Lung (tissue), 12 donors: Measurements from ENCODE around the gene CYTH1. TPM values are rescaled to one million over a fixed set of nuclear protein-coding genes. Genes with fewer than 3 reads are reported as not detected.
A peak's percentile ranks its signal among the peaks of the same experiment; 100 is the strongest.

Experiments
- ATAC-seq: fragments of 200-7000 bp; cut with Tn5 transposase; one replicate; pipeline ENCODE4 v1.9.1; 2020; ENCODE audit warnings: moderate number of reproducible peaks; ENCODE audit not compliant: insufficient read depth, low FRiP score
- DNase-seq, 3 donors: peaks; one replicate each; pipeline ENCODE4 v3.0.0-alpha.2; 2013 to 2017
- H3K27ac ChIP-seq, 2 donors: one replicate each; pipeline ENCODE4 v1.5.1; 2013; ENCODE audit warnings: mild to moderate bottlenecking in 2 of 2, moderate library complexity in 2 of 2, control low read depth in 1 of 2, inconsistent platforms in 1 of 2, low read depth in 1 of 2, low read length in 1 of 2
- H3K27me3 ChIP-seq, 3 donors: one replicate each; pipeline ENCODE4 v1.5.1; 2013; ENCODE audit warnings: low read length in 2 of 3; ENCODE audit not compliant: control insufficient read depth in 3 of 3, insufficient read depth in 3 of 3
- H3K36me3 ChIP-seq, 4 donors: one replicate each; pipeline ENCODE4 v1.5.1; 2013; ENCODE audit warnings: low read length in 4 of 4, mild to moderate bottlenecking in 1 of 4, moderate library complexity in 1 of 4; ENCODE audit not compliant: control insufficient read depth in 4 of 4, insufficient read depth in 4 of 4
- H3K4me1 ChIP-seq, 5 donors: one replicate each; pipeline ENCODE4 v1.5.1; 2013; ENCODE audit warnings: low read length in 5 of 5, mild to moderate bottlenecking in 2 of 5, moderate library complexity in 1 of 5; ENCODE audit not compliant: control insufficient read depth in 5 of 5, insufficient read depth in 5 of 5
- H3K4me3 ChIP-seq: one replicate; pipeline ENCODE4 v1.5.1; 2013; ENCODE audit warnings: mild to moderate bottlenecking, control low read depth, moderate library complexity
- H3K9ac ChIP-seq, 2 donors: one replicate each; pipeline ENCODE4 v1.5.1; 2013; ENCODE audit warnings: low read length in 2 of 2, control low read depth in 1 of 2; ENCODE audit not compliant: insufficient read depth in 1 of 2
- H3K9me3 ChIP-seq, 4 donors: one replicate each; pipeline ENCODE4 v1.5.1; 2013; ENCODE audit warnings: low read length in 3 of 4, mild to moderate bottlenecking in 1 of 4, moderate library complexity in 1 of 4; ENCODE audit not compliant: control insufficient read depth in 4 of 4, insufficient read depth in 3 of 4
- CTCF ChIP-seq: IDR thresholded peaks from 2 replicates; pipeline ENCODE4 v1.5.1; 2012; ENCODE audit warnings: mild to moderate bottlenecking; ENCODE audit errors: control extremely low read depth, extremely low read depth
- WGBS, 2 donors: extraction: QIAGEN DNeasy Blood & Tissue Kit; methylation state at CpG; one replicate each; pipeline ENCODE4 v1.1.7; 2013; 5-methylcytosine and 5-hydroxymethylcytosine counted together
- polyA plus RNA-seq, 2 donors: library from polyadenylated mRNA; stranded (reverse); fragments of 200-250 nt; gene quantifications; one replicate each; pipeline ENCODE4 v1.2.1, GENCODE V29; 2013
- total RNA-seq, 2 donors: library from RNA; depleted of rRNA in 1 of 2; stranded (reverse); fragments of >200 nt in 1 of 2; gene quantifications; one replicate each; pipeline ENCODE4 v1.2.1, GENCODE V29; 2014 to 2021
- donor health status: control.
- donor health status: control.
- donor health status: Bipolar disorder and iron deficiency.
- donor health status: healthy.
- donor health status: DM: yes; HTN: yes; CAD: no.

CYTH1 gene
- total and polyA plus RNA-seq, 4 donors: 50.5 to 97.2 (median 76.0) TPM

- no peaks in the 10 kb centered on the region for H3K9me3 ChIP-seq
- no peak for ATAC-seq
- H3K27me3 ChIP-seq: no peaks in the 10 kb centered on the region
- peak; percentile 67 to 87 (median 83) for DNase-seq
- TF ChIP-seq CTCF: no peak
- H3K36me3 ChIP-seq: no peaks in the 10 kb centered on the region
- WGBS, 2 donors: 28 to 68% methylated on average over 14 of the region's 14 CpGs
- peak overlapping the region in 1 of 2 donors; percentile 69 for H3K27ac ChIP-seq
- H3K4me1 ChIP-seq: peaks cover 18 to 37% (median 30%) of the 10 kb centered on the region in 5 donors
- H3K4me3 ChIP-seq: no peak overlapping the region
- H3K9ac ChIP-seq: peak overlapping the region in 1 of 2 donors; percentile 26
Measured at GRCh38 chr17:78717431-78717980, 64.6 kb downstream of the CYTH1 start.

- 25 to 73% methylated on average over 19 of the region's 19 CpGs for WGBS, 2 donors
- H3K27me3 ChIP-seq: no peaks in the 10 kb centered on the region
- H3K36me3 ChIP-seq: no peaks in the 10 kb centered on the region
- ATAC-seq: peak; percentile 49
- H3K4me3 ChIP-seq: no peak overlapping the region
- peak; percentile 65 to 80 (median 73) for DNase-seq
- H3K9me3 ChIP-seq: no peaks in the 10 kb centered on the region
- H3K4me1 ChIP-seq: peaks cover 18 to 32% (median 27%) of the 10 kb centered on the region in 5 donors
- H3K9ac ChIP-seq: peak overlapping the region in 1 of 2 donors; percentile 26
- H3K27ac ChIP-seq: peak overlapping the region in 1 of 2 donors; percentile 74
- no peak for TF ChIP-seq CTCF
Measured at GRCh38 chr17:78716814-78717393, 65.2 kb downstream of the CYTH1 start.

- H3K9ac ChIP-seq: no peak overlapping the region
- no peak overlapping the region for H3K27ac ChIP-seq
- WGBS, 2 donors: 51 to 56% methylated on average over 1 of the region's 1 CpG
Measured at GRCh38 chr17:78716292-78716691, 65.8 kb downstream of the CYTH1 start.

More at GRCh38 chr17:78716292-78716691, 65.8 kb downstream of the CYTH1 start:
- H3K36me3 ChIP-seq: no peaks in the 10 kb centered on the region
- no peak for DNase-seq
- H3K27me3 ChIP-seq: no peaks in the 10 kb centered on the region
- TF ChIP-seq CTCF: no peak
- ATAC-seq: no peak
- H3K4me1 ChIP-seq: peaks cover 18 to 32% (median 27%) of the 10 kb centered on the region in 5 donors
- no peaks in the 10 kb centered on the region for H3K9me3 ChIP-seq
- no peak overlapping the region for H3K4me3 ChIP-seq
